Mesothelial cell of epicardium (in vitro differentiated cells): ENCODE results near the gene SWT1. TPM values are rescaled to one million over a fixed set of nuclear protein-coding genes. Genes with fewer than 3 reads are reported as not detected.

ENCODE experiments used
- DNase-seq, 2 experiments: peaks; one replicate each; pipeline ENCODE4 v3.0.0; 2021; ENCODE audit warnings: low spot score in 2 of 2; ENCODE audit not compliant: unreplicated experiment in 2 of 2
- H3K27ac Mint-ChIP-seq: 2 replicates; pipeline ENCODE4 v1.8.0; 2021; ENCODE audit warnings: mixed read lengths
- H3K27me3 Mint-ChIP-seq: 2 replicates; pipeline ENCODE4 v1.8.0; 2021; ENCODE audit warnings: low read depth, mixed read lengths
- H3K36me3 Mint-ChIP-seq: 2 replicates; pipeline ENCODE4 v1.8.0; 2021; ENCODE audit warnings: mixed read lengths
- H3K4me1 Mint-ChIP-seq: 2 replicates; pipeline ENCODE4 v1.8.0; 2021; ENCODE audit warnings: mixed read lengths
- H3K4me3 Mint-ChIP-seq: 2 replicates; pipeline ENCODE4 v1.8.0; 2021; ENCODE audit warnings: mild to moderate bottlenecking, moderate library complexity, mixed read lengths
- H3K9me3 Mint-ChIP-seq: 2 replicates; pipeline ENCODE4 v1.8.0; 2021; ENCODE audit warnings: mixed read lengths
- CTCF ChIP-seq: fragments of 200-600 bp; sonication (generic); IDR thresholded peaks from one replicate; pipeline ENCODE4 v1.5.0; 2021; ENCODE audit warnings: antibody characterized with exemption; ENCODE audit not compliant: unreplicated experiment
- total RNA-seq: library from RNA; stranded (reverse); gene quantifications from 3 replicates; pipeline ENCODE4 v1.2.1, GENCODE V29; 2021

SWT1 gene
- total RNA-seq, 1 donor from 2014 or later = 8.0 TPM

- Mint-ChIP-seq H3K4me3 (no peak overlapping the region), H3K36me3 (no peaks in the 10 kb centered on the region), H3K27ac (no peak overlapping the region), H3K9me3 (no peaks in the 10 kb centered on the region), H3K4me1 (peaks cover 10% of the 10 kb centered on the region), H3K27me3 (no peaks in the 10 kb centered on the region)
- no peak for TF ChIP-seq CTCF
- no peak for DNase-seq
Measured at GRCh38 chr1:185338719-185339622, 182.0 kb downstream of the SWT1 start.

GRCh38 chr1:185341196-185341781, 184.3 kb downstream of the SWT1 start:
- no peaks in the 10 kb centered on the region for H3K9me3 Mint-ChIP-seq
- H3K27ac Mint-ChIP-seq = no peak overlapping the region
- H3K4me1 Mint-ChIP-seq = peaks cover 26% of the 10 kb centered on the region
- no peak overlapping the region for H3K4me3 Mint-ChIP-seq
- no peaks in the 10 kb centered on the region for H3K36me3 Mint-ChIP-seq
- H3K27me3 Mint-ChIP-seq = no peaks in the 10 kb centered on the region
- DNase-seq = no peak
- TF ChIP-seq CTCF = no peak

Other genes starting within 250 kb of the SWT1 start
- gene NIBAN1, start 182.7 kb upstream of the SWT1 start, total RNA-seq = 0.38 to 0.47 TPM (median 0.45 TPM) in 3 replicates
- 33.6 to 37.6 TPM (median 36.1 TPM) in 3 replicates for gene RNF2, start 111.6 kb upstream of the SWT1 start, total RNA-seq
- gene TRMT1L, start 214 bp upstream of the SWT1 start, total RNA-seq = 16.0 to 20.6 TPM (median 16.7 TPM) in 3 replicates
- 162 to 167 TPM (median 166 TPM) in 3 replicates for gene IVNS1ABP, start 160.1 kb downstream of the SWT1 start, total RNA-seq